GM18526 (cell line): ENCODE results near the gene GPR146.
A peak's percentile ranks its signal among the peaks of the same experiment; 100 is the strongest.

Experiments used
- POLR2A ChIP-seq: IDR thresholded peaks from 3 replicates; pipeline ENCODE4 v1.6.1; 2011; ENCODE audit not compliant: insufficient read length; ENCODE audit errors: extremely low read depth

GPR146 gene

DNA sequence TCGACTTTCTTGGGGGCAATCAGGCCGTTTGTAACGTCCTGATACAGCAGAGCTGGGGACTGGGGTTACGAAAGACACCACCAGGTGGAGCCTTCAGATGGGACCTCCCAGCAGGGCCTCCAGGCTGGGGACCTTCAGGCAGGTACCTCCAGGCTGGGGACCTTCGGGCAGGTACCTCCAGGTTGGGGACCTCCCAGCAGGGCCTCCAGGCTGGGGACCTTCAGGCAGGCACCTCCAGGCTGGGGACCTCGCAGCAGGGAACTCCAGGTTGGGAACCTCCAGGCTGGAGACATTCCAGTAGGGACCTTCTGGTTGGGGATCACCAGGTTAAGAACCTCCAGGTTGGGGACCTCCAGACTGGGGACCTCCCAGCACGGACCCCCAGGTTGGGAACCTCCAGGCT is 23.5 kb upstream of the GPR146 start:
- TF ChIP-seq POLR2A, result no peak

DNA sequence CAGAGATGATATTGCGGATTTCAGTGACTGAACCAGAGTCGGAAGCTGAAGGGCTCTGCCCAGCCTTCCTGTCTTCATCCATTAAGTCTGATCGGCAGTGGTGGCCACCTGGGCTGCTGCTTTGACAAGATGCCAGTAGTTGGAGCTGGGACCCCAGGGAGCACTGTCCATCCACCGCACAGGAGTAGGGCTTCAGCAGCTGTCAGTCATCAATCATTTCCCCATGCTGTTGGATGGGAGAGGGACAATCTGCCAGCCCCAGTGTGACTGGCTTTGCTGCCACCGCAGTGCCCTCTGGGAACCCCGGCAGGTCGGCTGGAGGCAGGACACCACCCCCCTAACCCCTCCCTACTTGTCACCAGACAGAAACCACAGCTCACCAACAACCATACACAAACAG is 23.0 kb upstream of the GPR146 start:
- no peak for TF ChIP-seq POLR2A

DNA sequence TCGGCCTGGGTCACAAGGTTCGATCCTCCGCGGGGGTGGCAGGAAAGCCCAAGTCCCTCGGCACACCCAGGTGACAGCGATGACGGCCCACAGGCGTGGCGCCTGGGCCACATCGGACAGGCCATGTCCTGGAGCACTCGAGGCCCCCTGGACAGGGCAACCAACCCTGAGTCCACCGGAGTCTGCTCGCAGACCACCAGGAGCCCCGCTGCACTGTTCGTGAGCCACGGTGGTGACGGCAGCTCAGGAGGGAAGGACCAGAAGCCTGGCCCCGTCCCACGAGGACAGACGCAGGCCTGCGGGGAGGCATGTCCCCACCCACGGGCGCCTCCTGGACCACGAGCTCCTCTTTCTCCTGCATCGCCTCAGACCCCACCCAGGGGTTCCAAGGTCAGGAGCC is 22.4 kb upstream of the GPR146 start:
- no peak for TF ChIP-seq POLR2A

- no peak for TF ChIP-seq POLR2A
These were observed 22.0 kb upstream of the GPR146 start for GRCh38 chr7:1022356-1022755.

- TF ChIP-seq POLR2A, result no peak
These were observed 21.4 kb upstream of the GPR146 start for GRCh38 chr7:1022801-1023465.

DNA sequence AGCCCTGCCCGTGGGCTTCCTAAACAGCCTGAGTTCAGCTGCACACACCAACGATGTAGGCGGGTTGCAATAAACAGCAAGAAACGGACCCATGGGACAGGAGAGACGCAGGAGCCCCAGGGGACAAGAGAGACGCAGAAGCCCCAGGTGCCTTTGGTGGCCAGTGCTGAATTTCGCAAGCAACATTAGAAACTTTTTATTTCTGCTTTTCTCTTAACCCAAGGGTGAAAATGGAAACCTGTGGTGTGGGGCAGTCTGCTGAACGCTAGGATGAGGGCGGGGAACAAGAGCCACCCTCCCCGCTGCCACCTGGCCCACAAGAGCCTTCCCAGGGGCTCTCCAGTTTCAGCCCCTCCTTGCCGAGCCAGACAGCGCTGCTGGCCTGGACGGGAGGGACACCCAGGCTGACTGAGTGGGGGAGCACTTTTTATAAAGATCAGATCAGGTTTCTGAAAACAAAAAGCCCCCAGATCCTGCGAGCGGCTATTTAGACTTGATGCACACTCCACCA is 20.0 kb upstream of the GPR146 start:
- peak; percentile 14 for TF ChIP-seq POLR2A

DNA sequence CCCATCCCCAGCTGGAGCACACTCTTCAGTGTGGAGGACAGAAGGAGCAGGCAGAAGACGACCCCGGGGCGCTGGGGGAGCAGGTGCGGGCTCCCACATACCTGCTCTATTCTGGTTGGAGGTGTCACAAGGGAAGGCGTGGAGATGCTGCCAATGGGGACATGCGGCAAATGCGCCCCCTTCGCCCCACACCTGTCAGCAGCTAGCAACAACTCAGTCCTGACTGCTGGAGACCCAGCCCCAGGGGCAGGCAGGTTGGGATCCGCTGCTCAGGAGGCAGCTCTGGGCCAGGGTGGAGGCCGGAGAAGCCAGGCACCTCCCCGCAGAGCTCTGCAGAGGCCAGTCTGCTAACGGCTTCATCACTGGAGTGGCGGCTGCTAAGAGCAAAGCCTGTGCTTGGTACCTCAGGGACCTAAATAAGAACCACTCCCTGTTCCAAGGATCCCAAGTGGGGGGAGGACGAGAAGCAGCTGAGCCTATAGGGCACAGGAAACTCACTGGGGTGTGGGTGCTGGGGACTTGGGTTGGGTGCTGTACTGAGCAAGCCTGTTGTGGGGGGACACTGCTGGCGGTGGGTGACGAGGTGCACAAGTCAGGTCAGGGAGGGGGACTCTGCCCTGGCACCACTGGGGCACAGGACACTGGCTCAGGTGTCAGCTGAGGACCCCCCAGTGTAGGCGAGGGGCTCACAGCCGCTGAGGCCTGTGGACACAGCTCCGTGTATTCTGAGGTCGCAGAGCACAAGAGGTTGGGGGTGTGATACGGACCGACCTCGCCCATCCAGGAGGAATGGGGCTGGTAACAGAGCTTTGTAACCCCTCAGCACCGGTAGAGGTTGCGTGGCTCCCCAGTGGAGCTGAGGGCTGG is 19.2 kb upstream of the GPR146 start:
- no peak for TF ChIP-seq POLR2A

- no peak for TF ChIP-seq POLR2A
These were observed 18.4 kb upstream of the GPR146 start for GRCh38 chr7:1025743-1026581.

- peak; percentile 32 for TF ChIP-seq POLR2A
These were observed 17.6 kb upstream of the GPR146 start for GRCh38 chr7:1026721-1027161.

DNA sequence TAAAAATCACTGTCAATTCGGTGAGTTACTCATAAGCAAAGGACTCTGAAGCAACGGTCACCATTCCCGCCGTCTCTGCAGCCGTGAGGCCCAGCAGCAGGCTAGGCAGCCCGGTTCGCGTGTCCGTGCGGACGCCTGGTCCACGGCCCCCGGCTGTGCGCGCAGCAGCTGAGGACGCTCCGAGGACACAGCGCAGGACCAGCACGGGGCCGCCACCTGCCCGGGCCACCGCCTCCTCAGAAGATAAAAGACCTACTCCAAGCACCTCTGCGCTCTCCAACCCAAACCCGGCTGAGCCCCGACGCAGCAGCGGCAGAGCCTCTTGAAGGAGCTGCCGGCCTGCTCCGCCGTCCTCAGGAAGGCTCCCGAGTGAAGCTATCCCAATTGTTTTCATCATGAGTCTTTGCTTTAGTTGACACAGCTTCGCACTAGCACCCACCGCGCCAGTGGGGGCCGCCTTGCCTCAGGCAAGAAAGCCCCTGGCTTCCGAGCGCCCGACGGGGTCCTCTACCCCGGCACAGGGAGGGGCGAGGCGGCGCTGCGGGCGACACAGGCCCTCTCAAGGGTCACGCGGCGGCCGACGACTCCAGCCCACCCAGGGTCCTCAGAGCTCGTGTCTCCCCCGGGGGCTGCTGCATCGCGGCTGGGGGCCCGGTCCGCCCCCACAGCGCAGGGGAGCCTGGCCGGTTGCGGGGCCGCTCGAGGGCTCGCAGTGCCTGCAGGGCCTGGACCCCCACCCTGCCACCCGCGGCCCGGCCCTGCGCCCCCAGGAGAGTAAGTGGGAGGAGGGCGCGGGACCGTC is 16.9 kb upstream of the GPR146 start:
- no peak for TF ChIP-seq POLR2A

- TF ChIP-seq POLR2A, result peak; percentile 69
These were observed 16.1 kb upstream of the GPR146 start for GRCh38 chr7:1028044-1028770.

- peak; percentile 18 for TF ChIP-seq POLR2A
These were observed 15.3 kb upstream of the GPR146 start for GRCh38 chr7:1028775-1029636.
